NCI-H748 (cell line): ENCODE results near the gene ILF3.

Experiments
- DNase-seq: peaks from one replicate; lab custom pipeline; 2025; ENCODE audit not compliant: unreplicated experiment; lab: John Stamatoyannopoulos, UW

The ILF3 gene

GRCh38 chr19:10653732-10654609, at the start of gene ILF3:
Gene ILF3, plus strand, starts transcription at chr19:10654346. Its CDS starts 16,260 bp downstream, at chr19:10670606.
- peak; percentile 100 for DNase-seq

DNA sequence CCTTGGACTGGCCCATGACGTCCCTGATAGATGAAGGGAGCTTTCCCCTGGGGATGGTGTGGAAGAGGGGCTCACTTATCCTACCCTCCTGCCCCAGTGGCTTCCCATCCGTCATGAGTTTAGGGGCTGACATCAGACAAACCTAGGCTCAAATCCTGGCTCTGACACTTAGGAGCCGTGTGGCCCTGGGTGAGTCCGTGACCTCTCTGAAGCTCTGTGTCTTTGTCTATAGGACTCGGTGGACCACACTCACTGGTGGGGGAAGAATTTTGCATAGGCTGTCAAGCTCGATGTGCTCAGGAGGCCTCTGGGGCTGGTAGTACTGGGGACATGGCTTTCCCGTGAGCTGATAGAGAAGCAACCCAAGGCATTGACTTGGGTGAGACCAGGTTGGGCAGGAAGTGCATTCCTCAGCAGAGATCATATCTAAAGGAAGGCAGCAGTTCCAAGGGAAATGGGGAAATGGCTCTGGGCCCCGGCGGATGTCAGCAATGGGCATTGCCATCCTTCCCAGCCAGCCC, 49.6 kb upstream of the ILF3 start:
- DNase-seq, result no peak

DNA sequence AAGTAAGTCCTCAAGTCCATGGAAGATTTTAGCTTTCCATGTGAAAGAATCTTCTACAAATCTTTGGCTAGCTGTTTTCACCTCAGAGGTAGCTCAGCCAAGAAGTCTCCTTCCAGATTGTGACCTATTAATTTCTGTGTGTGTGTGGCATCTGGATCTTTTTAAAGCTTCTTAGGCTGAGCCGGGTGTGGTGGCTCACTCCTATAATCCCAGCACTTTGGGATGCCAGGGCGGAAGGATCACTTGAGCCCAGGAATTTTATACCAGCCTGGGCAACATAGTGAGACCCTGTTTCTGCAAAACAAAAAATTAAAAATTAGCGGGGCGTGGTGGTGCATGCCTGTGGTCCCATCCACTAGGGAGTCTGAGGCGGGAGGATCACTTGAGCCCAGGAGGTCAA, 42.2 kb upstream of the ILF3 start:
- no peak for DNase-seq

- DNase-seq, result no peak
Measured at GRCh38 chr19:10612499-10613119, 41.5 kb upstream of the ILF3 start.

DNA sequence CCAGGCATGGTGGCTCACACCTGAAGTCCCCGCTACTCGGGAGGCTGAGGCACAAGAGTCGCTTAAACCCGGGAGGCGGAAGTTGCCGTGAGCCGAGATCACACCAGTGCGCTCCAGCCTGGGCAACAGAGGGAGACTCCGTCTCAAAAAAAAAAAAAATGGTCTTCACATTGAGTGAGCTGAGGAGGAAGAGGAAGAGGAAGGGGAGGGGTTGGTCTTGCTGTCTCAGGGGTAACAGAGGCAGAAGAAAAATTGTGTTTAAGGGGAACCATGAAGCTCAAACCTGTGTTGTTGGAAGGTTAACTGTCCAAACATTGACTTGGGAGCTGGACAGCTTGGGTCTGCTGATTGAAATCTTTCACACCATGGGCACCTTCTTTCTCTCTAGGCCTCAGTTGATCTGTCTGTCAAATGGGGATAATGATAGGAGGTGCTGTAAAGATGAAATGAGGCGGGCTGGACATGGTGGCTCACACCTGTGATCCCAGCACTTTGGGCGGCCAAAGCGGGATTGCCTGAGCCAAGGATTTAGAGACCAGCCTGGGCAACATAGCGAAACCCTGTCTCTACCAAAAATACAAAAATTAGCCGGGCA, 38.6 kb upstream of the ILF3 start:
- DNase-seq, result no peak

DNA sequence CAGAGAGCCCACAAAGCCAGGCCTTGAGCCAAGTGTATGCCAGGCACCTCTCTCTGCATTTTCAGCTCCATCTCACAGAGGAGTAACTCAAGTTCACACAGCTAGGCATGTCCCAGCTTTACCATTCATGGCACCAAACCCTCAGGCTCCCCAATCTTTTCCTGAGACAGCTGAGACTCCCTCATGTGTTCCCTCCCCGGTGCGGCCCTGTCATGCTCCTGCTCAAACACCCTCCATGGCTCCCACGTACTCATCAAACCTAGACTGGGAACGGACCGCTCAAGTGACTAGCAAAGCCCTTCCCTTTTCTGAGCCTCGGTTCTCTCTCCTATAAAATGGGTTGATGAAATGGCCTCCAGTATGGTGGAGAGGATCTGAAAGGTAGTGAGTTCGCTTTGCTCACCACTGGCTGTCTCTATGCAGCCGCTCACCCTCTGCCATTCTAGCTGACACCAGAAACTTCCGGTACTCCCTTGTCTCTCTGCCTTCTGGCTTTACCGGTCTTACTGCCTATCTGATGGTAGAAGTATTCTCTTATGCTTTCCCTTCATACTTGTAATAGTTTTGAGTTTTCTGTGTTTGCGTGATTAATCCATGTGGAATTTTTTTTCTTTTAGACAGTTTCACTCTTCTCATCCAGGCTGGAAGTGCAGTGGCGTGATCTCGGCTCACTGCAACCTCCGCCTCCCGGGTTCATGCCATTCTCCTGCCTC, 36.6 kb upstream of the ILF3 start:
- DNase-seq, result no peak

DNA sequence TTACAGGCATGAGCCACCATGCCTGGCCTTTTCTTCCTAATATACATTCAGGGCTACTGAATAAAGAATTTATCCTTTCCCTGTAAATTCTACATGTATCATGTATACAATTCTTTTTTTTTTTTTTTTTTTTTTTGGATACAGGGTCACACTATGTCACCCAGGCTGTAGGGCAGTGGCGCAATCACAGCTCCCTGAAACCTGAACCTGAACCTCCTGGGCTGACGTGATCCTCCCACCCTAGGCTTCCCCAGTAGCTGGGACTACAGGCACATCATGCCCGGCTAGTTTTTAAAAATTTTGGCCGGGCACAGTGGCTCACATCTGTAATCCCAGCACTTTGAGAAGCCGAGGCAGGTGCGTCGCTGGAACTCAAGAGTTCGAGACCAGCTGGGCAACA, 35.3 kb upstream of the ILF3 start:
- DNase-seq, result no peak

- no peak for DNase-seq
Measured at GRCh38 chr19:10620786-10621185, 33.4 kb upstream of the ILF3 start.

DNA sequence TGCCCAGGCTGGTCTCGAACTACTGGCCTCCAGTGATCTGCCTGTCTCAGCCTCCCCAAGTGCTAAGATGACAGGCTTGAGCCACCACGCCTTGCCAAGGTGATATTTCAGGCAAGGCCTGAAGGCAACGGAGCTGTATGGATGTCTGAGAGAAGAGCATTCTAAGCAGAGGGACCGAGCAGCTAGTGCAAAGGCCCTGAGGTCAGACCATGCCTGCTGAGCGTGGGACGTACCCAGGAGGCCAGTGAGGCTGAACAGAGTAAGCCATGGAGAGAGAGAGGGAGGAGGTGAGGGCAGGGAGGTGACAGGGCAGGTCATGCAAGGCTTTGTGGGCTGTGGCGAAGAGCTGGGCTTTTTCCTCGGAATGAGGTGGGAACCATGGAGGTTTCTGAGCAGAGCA, 32.2 kb upstream of the ILF3 start:
- DNase-seq, result no peak

GRCh38 chr19:10624585-10624984, 29.6 kb upstream of the ILF3 start:
- DNase-seq, result no peak

GRCh38 chr19:10625003-10625761, 29.0 kb upstream of the ILF3 start, which contains the start of gene SLC44A2:
Gene SLC44A2, plus strand, starts transcription at chr19:10625553. Its CDS starts 81 bp downstream, at chr19:10625634.
- peak; percentile 88 for DNase-seq

GRCh38 chr19:10625762-10626138, 28.4 kb upstream of the ILF3 start:
- DNase-seq, result peak; percentile 9

- no peak for DNase-seq
Measured at GRCh38 chr19:10631874-10632273, 22.3 kb upstream of the ILF3 start.

GRCh38 chr19:10634430-10634829, 19.7 kb upstream of the ILF3 start:
- DNase-seq, result no peak

DNA sequence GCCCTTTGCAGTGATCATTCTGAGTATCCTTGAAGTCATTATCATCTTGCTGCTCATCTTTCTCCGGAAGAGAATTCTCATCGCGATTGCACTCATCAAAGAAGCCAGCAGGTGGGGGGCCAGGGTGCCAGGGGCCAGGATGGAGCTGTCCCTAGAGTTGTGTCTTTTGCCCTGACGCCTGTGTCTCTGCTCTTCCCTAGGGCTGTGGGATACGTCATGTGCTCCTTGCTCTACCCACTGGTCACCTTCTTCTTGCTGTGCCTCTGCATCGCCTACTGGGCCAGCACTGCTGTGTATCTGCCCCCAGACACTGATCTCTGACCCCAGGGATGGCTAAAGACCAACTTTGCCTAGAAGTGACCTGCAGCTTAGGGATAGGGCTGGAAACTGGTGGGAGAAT, 19.2 kb upstream of the ILF3 start:
- no peak for DNase-seq

- no peak for DNase-seq
Measured at GRCh38 chr19:10636304-10636972, 17.7 kb upstream of the ILF3 start.

DNA sequence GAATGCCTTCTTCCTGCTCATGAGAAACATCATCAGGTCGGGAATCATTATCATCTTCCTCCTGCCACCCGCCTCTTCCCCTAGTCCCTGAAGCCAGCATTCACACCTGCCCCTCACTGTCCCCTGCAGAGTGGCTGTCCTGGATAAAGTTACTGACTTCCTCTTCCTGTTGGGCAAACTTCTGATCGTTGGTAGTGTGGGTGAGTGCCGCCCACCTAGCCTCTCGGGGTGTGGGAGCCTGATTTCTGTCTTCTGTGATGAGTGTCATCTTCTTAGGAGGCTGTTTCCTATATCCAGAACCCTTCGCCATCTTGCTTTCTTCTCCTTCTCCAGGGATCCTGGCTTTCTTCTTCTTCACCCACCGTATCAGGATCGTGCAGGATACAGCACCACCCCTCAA, 16.3 kb upstream of the ILF3 start:
- DNase-seq, result no peak

DNA sequence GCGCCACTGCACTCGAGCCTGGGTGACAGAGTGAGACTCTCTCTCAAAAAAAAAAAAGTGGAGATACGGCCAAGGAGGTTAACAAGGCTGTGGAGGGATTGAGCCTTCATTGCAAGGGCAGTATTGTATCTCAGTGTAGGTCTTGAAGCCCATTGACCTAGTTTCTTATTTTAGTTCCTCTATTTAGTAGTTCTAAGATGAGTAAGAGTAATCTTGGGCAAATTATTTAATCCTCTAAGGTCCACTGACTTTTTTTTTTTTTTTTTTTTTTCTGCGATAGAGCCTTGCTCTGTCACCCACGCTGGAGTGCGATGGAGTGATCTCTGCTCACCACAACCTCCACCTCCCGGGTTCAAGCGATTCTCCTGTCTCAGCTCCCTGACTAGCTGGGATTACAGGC, 14.3 kb upstream of the ILF3 start:
- no peak for DNase-seq

- DNase-seq, result no peak
Measured at GRCh38 chr19:10640361-10640760, 13.8 kb upstream of the ILF3 start.

DNA sequence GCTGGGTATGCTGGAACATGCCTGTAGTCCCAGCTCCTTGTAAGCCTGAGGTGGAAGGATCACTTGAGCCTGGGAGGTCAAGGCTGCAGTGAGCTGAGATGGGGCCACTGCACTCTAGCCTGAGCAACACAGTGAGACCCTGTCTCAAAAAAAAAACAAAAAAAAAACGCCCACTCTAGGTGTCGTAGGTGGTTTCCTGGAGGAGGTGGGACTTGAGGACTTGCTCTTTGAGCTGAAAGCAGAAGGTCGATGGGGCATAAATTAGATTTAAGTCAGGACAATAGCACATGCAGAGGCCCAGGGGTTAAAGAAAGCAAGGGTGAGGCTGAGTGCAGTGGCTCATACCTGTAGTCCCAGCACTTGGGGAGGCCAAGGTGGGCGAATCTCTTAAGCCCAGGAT, 12.9 kb upstream of the ILF3 start:
- DNase-seq, result no peak
